Measurements from ENCODE around the gene ADD1.

- TF ChIP-seq CTCF (IDR thresholded peaks at IDR 0.05; ENCODE audit: low read depth, low read length, missing input control) (no peak), RAD21 (IDR thresholded peaks at IDR 0.05) (no peak), TAF1 (conservative IDR thresholded peaks at IDR 0.05) (no peak)
Measured at GRCh38 chr4:2804449-2804972, 39.1 kb upstream of the ADD1 start.
